GM21576 (cell line): Measurements from ENCODE around the gene TBPL1.
A peak's percentile ranks its signal among the peaks of the same experiment; 100 is the strongest.

Experiments
- ATAC-seq: cut with Tn5 transposase; IDR thresholded peaks from one replicate; pipeline ENCODE4 v1.9.1; 2021; ENCODE audit warnings: mild to moderate bottlenecking, moderate library complexity; ENCODE audit not compliant: unreplicated experiment

The TBPL1 gene

GRCh38 chr6:134005800-134006199, 52.8 kb downstream of the TBPL1 start:
- ATAC-seq: no peak

GRCh38 chr6:134007077-134007476, 54.1 kb downstream of the TBPL1 start:
- no peak for ATAC-seq

- no peak for ATAC-seq
Observed at GRCh38 chr6:134009876-134010275, 56.9 kb downstream of the TBPL1 start.

GRCh38 chr6:134010400-134010799, 57.4 kb downstream of the TBPL1 start:
- no peak for ATAC-seq

- ATAC-seq: no peak
Observed at GRCh38 chr6:134010974-134011373, 58.0 kb downstream of the TBPL1 start.

GRCh38 chr6:134014588-134015137, 61.6 kb downstream of the TBPL1 start:
- no peak for ATAC-seq

GRCh38 chr6:134015719-134016557, 62.9 kb downstream of the TBPL1 start:
- ATAC-seq: no peak

- no peak for ATAC-seq
Observed at GRCh38 chr6:134016558-134016814, 63.5 kb downstream of the TBPL1 start.

- ATAC-seq: no peak
Observed at GRCh38 chr6:134020071-134020470, 67.0 kb downstream of the TBPL1 start.

- ATAC-seq: no peak
Observed at GRCh38 chr6:134020543-134020942, 67.5 kb downstream of the TBPL1 start.

- ATAC-seq: no peak
Observed at GRCh38 chr6:134020968-134021367, 67.9 kb downstream of the TBPL1 start.

- ATAC-seq: no peak
Observed at GRCh38 chr6:134021396-134022122, 68.5 kb downstream of the TBPL1 start.

GRCh38 chr6:134022650-134023049, 69.6 kb downstream of the TBPL1 start:
- no peak for ATAC-seq

GRCh38 chr6:134026597-134026996, 73.6 kb downstream of the TBPL1 start:
- no peak for ATAC-seq

GRCh38 chr6:134028438-134028837, 75.4 kb downstream of the TBPL1 start:
- ATAC-seq: no peak

GRCh38 chr6:134029495-134030455, 76.8 kb downstream of the TBPL1 start:
- ATAC-seq: no peak

GRCh38 chr6:134031696-134032255, 78.8 kb downstream of the TBPL1 start:
- ATAC-seq: no peak

- ATAC-seq: no peak
Observed at GRCh38 chr6:134034478-134034877, 81.5 kb downstream of the TBPL1 start.

- no peak for ATAC-seq
Observed at GRCh38 chr6:134034961-134035822, 82.2 kb downstream of the TBPL1 start.

GRCh38 chr6:134035823-134036296, 82.8 kb downstream of the TBPL1 start:
- ATAC-seq: peak; percentile 46
